Erythroblast (primary cell): ENCODE measurements around the gene SERBP1.

Experiments
- GATA1 ChIP-seq: IDR thresholded peaks from 2 replicates; pipeline ENCODE4 v1.6.1; 2011; ENCODE audit warnings: low read depth, mild to moderate bottlenecking, control low read depth, low read length, moderate library complexity
- POLR2A ChIP-seq: IDR thresholded peaks from 2 replicates; pipeline ENCODE4 v1.6.1; 2011; ENCODE audit warnings: mild to moderate bottlenecking, low read length

- no peak for TF ChIP-seq POLR2A
- no peak for TF ChIP-seq GATA1
Measured at GRCh38 chr1:67451356-67451755, 21.2 kb upstream of the SERBP1 start.
